HEK293 (cell line): ENCODE data around the gene FIGLA.

ENCODE experiments used
- CTCF ChIA-PET: fragments of 350-600 bp; formaldehyde crosslinking; extraction: SDS; loops from one replicate; lab custom pipeline; 2021; ENCODE audit warnings: antibody characterized with exemption; lab: Yijun Ruan, JAX
- POLR2A ChIA-PET: fragments of 300-600 bp; formaldehyde crosslinking; extraction: SDS; loops from one replicate; lab custom pipeline; 2020; ENCODE audit warnings: antibody characterized with exemption, inconsistent platforms; lab: Yijun Ruan, JAX
- H3K27ac ChIP-seq: fragments of 200-500 bp; sonication (Bioruptor generic); 2 replicates; pipeline ENCODE4 v1.5.1; 2014; ENCODE audit warnings: low read depth, low read length, control low read depth, inconsistent platforms; ENCODE audit errors: extremely low read depth
- H3K36me3 ChIP-seq, 2 experiments: fragments of 200-500 bp in 1 of 2; sonication (Bioruptor generic) in 1 of 2; 1 replicate in 1 of 2; 2 replicates in 1 of 2; pipeline ENCODE4 v1.5.1; 2014 to 2017; ENCODE audit warnings: inconsistent platforms in 2 of 2, low read length in 2 of 2; ENCODE audit not compliant: control insufficient read depth in 2 of 2, insufficient read depth in 1 of 2
- H3K4me1 ChIP-seq: fragments of 200-500 bp; sonication (Bioruptor generic); 2 replicates; pipeline ENCODE4 v1.5.1; 2014; ENCODE audit warnings: mild to moderate bottlenecking, low read length, inconsistent platforms; ENCODE audit not compliant: control insufficient read depth, insufficient read depth
- H3K4me3 ChIP-seq: 2 replicates; pipeline ENCODE4 v1.5.1; 2011; ENCODE audit warnings: low read depth, mild to moderate bottlenecking, control low read depth, low read length, moderate library complexity
- H3K9me3 ChIP-seq: fragments of 200-500 bp; sonication (Bioruptor generic); 2 replicates; pipeline ENCODE4 v1.5.1; 2014; ENCODE audit warnings: low read depth, low read length, inconsistent platforms; ENCODE audit not compliant: control insufficient read depth, insufficient read depth
- KLF16 ChIP-seq: fragments of 450-650 bp; formaldehyde crosslinking; IDR thresholded peaks from 2 replicates; pipeline ENCODE4 v1.5.1; 2017; ENCODE audit warnings: missing biosample characterization, missing genetic modification characterization
- ZFHX2 ChIP-seq: fragments of 450-650 bp; formaldehyde crosslinking; conservative IDR thresholded peaks from 2 replicates; pipeline ENCODE4 v1.5.1; 2016; ENCODE audit warnings: missing biosample characterization, missing genetic modification characterization
- ZNF10 ChIP-seq: fragments of 450-650 bp; formaldehyde crosslinking; IDR thresholded peaks from 2 replicates; pipeline ENCODE4 v1.5.1; 2017; ENCODE audit warnings: missing biosample characterization, missing genetic modification characterization
- ZNF350 ChIP-seq: fragments of 450-650 bp; formaldehyde crosslinking; IDR thresholded peaks from 2 replicates; pipeline ENCODE4 v1.5.0; 2017; ENCODE audit warnings: missing biosample characterization, mild to moderate bottlenecking, missing genetic modification characterization
- ZNF404 ChIP-seq: fragments of 450-650 bp; formaldehyde crosslinking; IDR thresholded peaks from 2 replicates; pipeline ENCODE4 v1.5.1; 2017; ENCODE audit warnings: missing biosample characterization, missing genetic modification characterization
- ZNF423 ChIP-seq: fragments of 450-650 bp; formaldehyde crosslinking; IDR thresholded peaks from 2 replicates; pipeline ENCODE4 v1.5.1; 2016; ENCODE audit warnings: missing biosample characterization, missing genetic modification characterization
- ZNF426 ChIP-seq: fragments of 450-650 bp; formaldehyde crosslinking; IDR thresholded peaks from 2 replicates; pipeline ENCODE4 v1.5.1; 2017; ENCODE audit warnings: missing biosample characterization, missing genetic modification characterization, mild to moderate bottlenecking, inconsistent platforms, moderate library complexity
- ZNF654 ChIP-seq: fragments of 450-650 bp; formaldehyde crosslinking; IDR thresholded peaks from 2 replicates; pipeline ENCODE4 v1.5.1; 2016; ENCODE audit warnings: low read depth, missing biosample characterization, missing genetic modification characterization
- ZNF76 ChIP-seq: fragments of 450-650 bp; formaldehyde crosslinking; IDR thresholded peaks from 2 replicates; pipeline ENCODE4; 2016; ENCODE audit warnings: low read depth, missing biosample characterization, missing genetic modification characterization, borderline replicate concordance
- ZNF768 ChIP-seq: fragments of 450-650 bp; formaldehyde crosslinking; IDR thresholded peaks from 2 replicates; pipeline ENCODE4 v1.5.1; 2018; ENCODE audit warnings: missing biosample characterization, mild to moderate bottlenecking, missing genetic modification characterization
- TF ChIP-seq, protein P1 (sequence below): fragments of 450-650 bp; formaldehyde crosslinking; IDR thresholded peaks from 2 replicates; pipeline ENCODE4 v1.5.1; 2016; ENCODE audit warnings: missing biosample characterization, missing genetic modification characterization
- TF ChIP-seq, protein P2 (sequence below): fragments of 450-650 bp; formaldehyde crosslinking; IDR thresholded peaks from 2 replicates; pipeline ENCODE4 v1.5.1; 2016; ENCODE audit warnings: missing biosample characterization, missing genetic modification characterization
- TF ChIP-seq, protein P3 (sequence below): fragments of 450-650 bp; formaldehyde crosslinking; IDR thresholded peaks from 2 replicates; pipeline ENCODE4 v1.5.1; 2016; ENCODE audit warnings: missing biosample characterization, missing genetic modification characterization
- TF ChIP-seq, protein P4 (sequence below): fragments of 450-650 bp; formaldehyde crosslinking; IDR thresholded peaks from 2 replicates; pipeline ENCODE4; 2016; ENCODE audit warnings: missing biosample characterization, missing genetic modification characterization

The FIGLA gene

DNA sequence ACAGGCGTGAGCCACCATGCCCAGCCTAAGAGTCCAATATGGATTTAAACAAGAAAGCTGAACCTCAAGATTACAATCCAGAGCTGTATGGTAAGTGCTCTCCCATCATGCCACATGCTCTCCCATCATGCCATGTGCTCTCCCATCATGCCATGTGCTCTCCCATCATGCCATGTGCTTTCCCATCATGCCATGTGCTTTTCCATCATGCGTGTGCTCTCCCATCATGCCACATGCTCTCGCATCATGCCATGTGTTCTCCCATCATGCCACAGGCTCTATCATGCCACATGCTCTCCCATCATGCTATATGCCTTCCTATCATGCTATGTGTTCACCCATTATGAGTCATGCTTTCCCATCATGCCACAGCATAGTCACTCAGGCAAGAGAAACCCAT, 43.2 kb downstream of the FIGLA start:
- peaks cover 3% of the 10 kb centered on the region; the same call in 1 of the 2 replicates for H3K4me1 ChIP-seq
- CTCF ChIA-PET: interaction anchor here (0.6 kb wide), 1 partner anchor 46 kb away, joined by 3 read pairs; no protein-coding TSS in a partner anchor
- no peaks in the 10 kb centered on the region for H3K36me3 ChIP-seq
- no peak overlapping the region for H3K27ac ChIP-seq
- no peaks in the 10 kb centered on the region for H3K9me3 ChIP-seq
- TF ChIP-seq ZNF76 (tag by site-specific recombination) (peak; percentile 77), ZNF654 (no peak)
- TF ChIP-seq, protein P1, sequence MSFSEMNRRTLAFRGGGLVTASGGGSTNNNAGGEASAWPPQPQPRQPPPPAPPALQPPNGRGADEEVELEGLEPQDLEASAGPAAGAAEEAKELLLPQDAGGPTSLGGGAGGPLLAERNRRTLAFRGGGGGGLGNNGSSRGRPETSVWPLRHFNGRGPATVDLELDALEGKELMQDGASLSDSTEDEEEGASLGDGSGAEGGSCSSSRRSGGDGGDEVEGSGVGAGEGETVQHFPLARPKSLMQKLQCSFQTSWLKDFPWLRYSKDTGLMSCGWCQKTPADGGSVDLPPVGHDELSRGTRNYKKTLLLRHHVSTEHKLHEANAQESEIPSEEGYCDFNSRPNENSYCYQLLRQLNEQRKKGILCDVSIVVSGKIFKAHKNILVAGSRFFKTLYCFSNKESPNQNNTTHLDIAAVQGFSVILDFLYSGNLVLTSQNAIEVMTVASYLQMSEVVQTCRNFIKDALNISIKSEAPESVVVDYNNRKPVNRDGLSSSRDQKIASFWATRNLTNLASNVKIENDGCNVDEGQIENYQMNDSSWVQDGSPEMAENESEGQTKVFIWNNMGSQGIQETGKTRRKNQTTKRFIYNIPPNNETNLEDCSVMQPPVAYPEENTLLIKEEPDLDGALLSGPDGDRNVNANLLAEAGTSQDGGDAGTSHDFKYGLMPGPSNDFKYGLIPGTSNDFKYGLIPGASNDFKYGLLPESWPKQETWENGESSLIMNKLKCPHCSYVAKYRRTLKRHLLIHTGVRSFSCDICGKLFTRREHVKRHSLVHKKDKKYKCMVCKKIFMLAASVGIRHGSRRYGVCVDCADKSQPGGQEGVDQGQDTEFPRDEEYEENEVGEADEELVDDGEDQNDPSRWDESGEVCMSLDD (tag by site-specific recombination): no peak
- POLR2A ChIA-PET: no interaction called here
- H3K4me3 ChIP-seq: no peak overlapping the region

DNA sequence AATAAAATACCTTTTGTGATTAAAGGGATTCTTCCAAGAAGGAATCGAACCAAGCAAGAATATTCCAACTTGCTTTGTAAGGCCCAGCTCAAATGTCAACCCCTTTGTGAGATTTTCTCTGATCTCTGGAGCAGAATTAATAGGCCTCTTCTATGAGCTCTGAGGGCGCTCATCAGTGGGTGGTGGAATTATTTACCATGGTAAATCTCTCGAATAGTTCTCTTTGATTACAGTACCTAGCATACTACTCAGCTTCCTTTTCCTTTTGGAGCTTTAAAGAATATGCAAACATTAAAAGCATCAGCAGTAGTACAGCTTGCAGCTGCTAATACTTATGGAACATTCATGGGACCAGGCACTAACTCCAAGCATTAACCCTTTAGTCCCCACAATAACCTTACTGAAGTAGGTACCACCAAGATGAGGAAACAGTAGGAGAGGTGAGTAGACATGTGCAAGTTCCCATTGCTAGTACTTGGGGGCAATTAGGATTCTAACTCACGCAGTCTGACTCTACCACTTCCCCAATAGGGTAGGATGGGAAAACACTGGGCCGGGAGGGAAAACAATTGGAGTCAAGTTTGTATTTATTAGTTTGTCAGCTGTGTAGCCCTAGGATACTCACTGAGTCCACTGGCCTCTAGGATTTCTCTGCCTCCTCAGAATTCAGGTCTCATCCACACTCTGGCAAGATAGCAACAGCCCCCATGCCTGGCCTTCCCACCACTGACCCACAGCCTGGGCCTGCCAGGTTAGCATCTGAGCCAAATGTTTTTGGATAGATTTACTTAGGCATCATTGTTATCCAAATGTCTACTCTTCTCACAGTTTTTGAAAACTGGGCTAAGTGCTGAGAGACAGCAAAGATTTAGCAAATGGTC, 44.1 kb downstream of the FIGLA start:
- ChIA-PET CTCF (interaction anchor here (0.6 to 1.6 kb wide), 3 partner anchors 22 to 175 kb away, joined by 3 to 9 read pairs (median 3); partner anchors contain the start of gene ADD2), POLR2A (interaction anchor here (1.0 kb wide), 1 partner anchor 22 kb away, joined by 6 read pairs; the partner anchor contains the start of gene ADD2)
- Histone ChIP-seq H3K36me3 (no peaks in the 10 kb centered on the region), H3K27ac (no peak overlapping the region), H3K9me3 (no peaks in the 10 kb centered on the region), H3K4me3 (no peak overlapping the region), H3K4me1 (peaks cover 3% of the 10 kb centered on the region; the same call in 1 of the 2 replicates)
- no peak for TF ChIP-seq ZNF404 (tag by site-specific recombination)
- TF ChIP-seq, protein P2, sequence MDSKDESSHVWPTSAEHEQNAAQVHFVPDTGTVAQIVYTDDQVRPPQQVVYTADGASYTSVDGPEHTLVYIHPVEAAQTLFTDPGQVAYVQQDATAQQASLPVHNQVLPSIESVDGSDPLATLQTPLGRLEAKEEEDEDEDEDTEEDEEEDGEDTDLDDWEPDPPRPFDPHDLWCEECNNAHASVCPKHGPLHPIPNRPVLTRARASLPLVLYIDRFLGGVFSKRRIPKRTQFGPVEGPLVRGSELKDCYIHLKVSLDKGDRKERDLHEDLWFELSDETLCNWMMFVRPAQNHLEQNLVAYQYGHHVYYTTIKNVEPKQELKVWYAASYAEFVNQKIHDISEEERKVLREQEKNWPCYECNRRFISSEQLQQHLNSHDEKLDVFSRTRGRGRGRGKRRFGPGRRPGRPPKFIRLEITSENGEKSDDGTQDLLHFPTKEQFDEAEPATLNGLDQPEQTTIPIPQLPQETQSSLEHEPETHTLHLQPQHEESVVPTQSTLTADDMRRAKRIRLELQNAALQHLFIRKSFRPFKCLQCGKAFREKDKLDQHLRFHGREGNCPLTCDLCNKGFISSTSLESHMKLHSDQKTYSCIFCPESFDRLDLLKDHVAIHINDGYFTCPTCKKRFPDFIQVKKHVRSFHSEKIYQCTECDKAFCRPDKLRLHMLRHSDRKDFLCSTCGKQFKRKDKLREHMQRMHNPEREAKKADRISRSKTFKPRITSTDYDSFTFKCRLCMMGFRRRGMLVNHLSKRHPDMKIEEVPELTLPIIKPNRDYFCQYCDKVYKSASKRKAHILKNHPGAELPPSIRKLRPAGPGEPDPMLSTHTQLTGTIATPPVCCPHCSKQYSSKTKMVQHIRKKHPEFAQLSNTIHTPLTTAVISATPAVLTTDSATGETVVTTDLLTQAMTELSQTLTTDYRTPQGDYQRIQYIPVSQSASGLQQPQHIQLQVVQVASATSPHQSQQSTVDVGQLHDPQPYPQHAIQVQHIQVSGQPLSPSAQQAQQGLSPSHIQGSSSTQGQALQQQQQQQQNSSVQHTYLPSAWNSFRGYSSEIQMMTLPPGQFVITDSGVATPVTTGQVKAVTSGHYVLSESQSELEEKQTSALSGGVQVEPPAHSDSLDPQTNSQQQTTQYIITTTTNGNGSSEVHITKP: 0 out of 2 replicates have a peak, but pooled peaks have one; percentile 22
- TF ChIP-seq ZNF10 (tag by site-specific recombination): peak; percentile 56; the same call in 1 of the 2 replicates
- TF ChIP-seq ZNF654: no peak
- TF ChIP-seq ZNF423 (tag by site-specific recombination): no peak
- no peak for TF ChIP-seq KLF16 (tag by site-specific recombination)
- no peak for TF ChIP-seq ZNF350 (tag by site-specific recombination)
- TF ChIP-seq ZFHX2: 0 out of 2 replicates have a peak, but pooled peaks have one; percentile 10
- TF ChIP-seq ZNF426 (tag by site-specific recombination): no peak
- TF ChIP-seq, protein P3, sequence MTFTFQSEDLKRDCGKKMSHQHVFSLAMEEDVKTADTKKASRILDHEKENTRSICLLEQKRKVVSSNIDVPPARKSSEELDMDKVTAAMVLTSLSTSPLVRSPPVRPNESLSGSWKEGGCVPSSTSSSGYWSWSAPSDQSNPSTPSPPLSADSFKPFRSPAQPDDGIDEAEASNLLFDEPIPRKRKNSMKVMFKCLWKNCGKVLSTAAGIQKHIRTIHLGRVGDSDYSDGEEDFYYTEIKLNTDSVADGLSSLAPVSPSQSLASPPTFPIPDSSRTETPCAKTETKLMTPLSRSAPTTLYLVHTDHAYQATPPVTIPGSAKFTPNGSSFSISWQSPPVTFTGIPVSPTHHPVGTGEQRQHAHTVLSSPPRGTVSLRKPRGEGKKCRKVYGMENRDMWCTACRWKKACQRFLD: no peak
- TF ChIP-seq ZNF768: no peak
- TF ChIP-seq, protein P4, sequence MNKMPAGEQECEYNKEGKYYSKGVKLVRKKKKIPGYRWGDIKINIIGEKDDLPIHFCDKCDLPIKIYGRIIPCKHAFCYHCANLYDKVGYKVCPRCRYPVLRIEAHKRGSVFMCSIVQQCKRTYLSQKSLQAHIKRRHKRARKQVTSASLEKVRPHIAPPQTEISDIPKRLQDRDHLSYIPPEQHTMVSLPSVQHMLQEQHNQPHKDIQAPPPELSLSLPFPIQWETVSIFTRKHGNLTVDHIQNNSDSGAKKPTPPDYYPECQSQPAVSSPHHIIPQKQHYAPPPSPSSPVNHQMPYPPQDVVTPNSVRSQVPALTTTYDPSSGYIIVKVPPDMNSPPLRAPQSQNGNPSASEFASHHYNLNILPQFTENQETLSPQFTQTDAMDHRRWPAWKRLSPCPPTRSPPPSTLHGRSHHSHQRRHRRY (tag by site-specific recombination): no peak
